LoVo (cell line): ENCODE data around the gene ZBTB7A.
A peak's percentile ranks its signal among the peaks of the same experiment; 100 is the strongest.

Experiments
- DNase-seq: peaks from one replicate; pipeline ENCODE4 v3.0.0-alpha.2; 2016; ENCODE audit warnings: low spot score

The ZBTB7A gene

GRCh38 chr19:4066682-4067395, at the start of gene ZBTB7A:
Gene ZBTB7A, minus strand, starts transcription at chr19:4066899. Its CDS starts 11,667 bp downstream, at chr19:4055232.
- peak; percentile 89 for DNase-seq

- no peak for DNase-seq
These were observed 49.2 kb upstream of the ZBTB7A start for GRCh38 chr19:4115818-4116385.

- no peak for DNase-seq
These were observed 48.5 kb upstream of the ZBTB7A start for GRCh38 chr19:4115050-4115817.

GRCh38 chr19:4114181-4114580, 47.5 kb upstream of the ZBTB7A start:
- no peak for DNase-seq

GRCh38 chr19:4113398-4114088, 46.8 kb upstream of the ZBTB7A start:
- DNase-seq = no peak

GRCh38 chr19:4112367-4112766, 45.7 kb upstream of the ZBTB7A start:
- DNase-seq = no peak

GRCh38 chr19:4109626-4109945, 42.9 kb upstream of the ZBTB7A start:
- no peak for DNase-seq

- DNase-seq = no peak
These were observed 42.3 kb upstream of the ZBTB7A start for GRCh38 chr19:4108767-4109625.

- no peak for DNase-seq
These were observed 36.4 kb upstream of the ZBTB7A start for GRCh38 chr19:4103080-4103433.

- no peak for DNase-seq
These were observed 35.8 kb upstream of the ZBTB7A start for GRCh38 chr19:4102339-4103079.

GRCh38 chr19:4101496-4101770, 34.7 kb upstream of the ZBTB7A start:
- no peak for DNase-seq

- DNase-seq = no peak
These were observed 34.2 kb upstream of the ZBTB7A start for GRCh38 chr19:4100647-4101495.

GRCh38 chr19:4099041-4099764, 32.5 kb upstream of the ZBTB7A start:
- no peak for DNase-seq

GRCh38 chr19:4098493-4098892, 31.8 kb upstream of the ZBTB7A start:
- DNase-seq = no peak

- no peak for DNase-seq
These were observed 30.8 kb upstream of the ZBTB7A start for GRCh38 chr19:4097501-4097900.

- no peak for DNase-seq
These were observed 29.6 kb upstream of the ZBTB7A start for GRCh38 chr19:4096049-4096892.

- DNase-seq = no peak
These were observed 28.8 kb upstream of the ZBTB7A start for GRCh38 chr19:4095488-4095844.

GRCh38 chr19:4094761-4095487, 28.2 kb upstream of the ZBTB7A start:
- DNase-seq = no peak
